ENCODE data around the gene HPN. TPM values are rescaled to one million over a fixed set of nuclear protein-coding genes. Genes with fewer than 3 reads are reported as not detected.

The HPN gene
- total RNA-seq, 1 donor from 2014 or later = 2.0 TPM

DNA sequence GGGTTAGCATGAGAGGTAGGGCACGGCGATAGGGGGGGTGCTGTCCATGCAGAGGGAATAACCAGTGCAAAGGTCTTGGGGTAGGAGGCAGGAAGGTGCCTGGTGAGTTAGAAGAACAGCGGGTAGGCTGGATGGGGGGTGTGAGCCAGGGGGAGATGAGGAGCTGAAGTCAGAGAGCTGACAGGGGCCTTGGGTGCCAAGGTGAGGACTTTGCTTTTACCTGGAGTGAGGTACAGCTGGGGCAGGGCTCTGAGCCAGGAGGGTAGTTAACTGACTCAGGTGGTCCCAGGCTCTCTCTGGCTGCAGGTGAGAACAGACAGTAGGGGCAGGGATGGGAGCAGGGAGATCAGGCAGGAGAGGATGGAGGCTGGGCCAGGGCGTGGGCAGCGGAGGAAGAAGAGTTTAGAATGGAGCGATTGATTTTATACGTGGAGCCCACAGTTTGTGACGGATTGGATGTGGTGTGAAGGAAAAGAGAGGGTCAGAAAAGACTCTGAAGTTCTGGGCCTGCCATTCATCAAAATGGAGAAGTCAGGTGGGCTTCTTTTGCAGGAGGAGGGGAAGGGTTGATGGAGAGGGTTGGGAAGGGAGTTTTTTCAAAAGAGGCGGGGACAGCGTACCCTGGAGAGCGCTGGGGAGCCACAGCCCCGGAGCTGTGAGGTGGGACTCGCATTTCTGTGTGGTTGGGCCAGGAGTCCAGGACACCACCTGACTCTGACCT, 42.6 kb upstream of the HPN start:
- TF ChIP-seq, protein P1, sequence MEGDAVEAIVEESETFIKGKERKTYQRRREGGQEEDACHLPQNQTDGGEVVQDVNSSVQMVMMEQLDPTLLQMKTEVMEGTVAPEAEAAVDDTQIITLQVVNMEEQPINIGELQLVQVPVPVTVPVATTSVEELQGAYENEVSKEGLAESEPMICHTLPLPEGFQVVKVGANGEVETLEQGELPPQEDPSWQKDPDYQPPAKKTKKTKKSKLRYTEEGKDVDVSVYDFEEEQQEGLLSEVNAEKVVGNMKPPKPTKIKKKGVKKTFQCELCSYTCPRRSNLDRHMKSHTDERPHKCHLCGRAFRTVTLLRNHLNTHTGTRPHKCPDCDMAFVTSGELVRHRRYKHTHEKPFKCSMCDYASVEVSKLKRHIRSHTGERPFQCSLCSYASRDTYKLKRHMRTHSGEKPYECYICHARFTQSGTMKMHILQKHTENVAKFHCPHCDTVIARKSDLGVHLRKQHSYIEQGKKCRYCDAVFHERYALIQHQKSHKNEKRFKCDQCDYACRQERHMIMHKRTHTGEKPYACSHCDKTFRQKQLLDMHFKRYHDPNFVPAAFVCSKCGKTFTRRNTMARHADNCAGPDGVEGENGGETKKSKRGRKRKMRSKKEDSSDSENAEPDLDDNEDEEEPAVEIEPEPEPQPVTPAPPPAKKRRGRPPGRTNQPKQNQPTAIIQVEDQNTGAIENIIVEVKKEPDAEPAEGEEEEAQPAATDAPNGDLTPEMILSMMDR (conservative IDR thresholded peaks at IDR 0.05; ENCODE audit: low read depth, low read length) = no peak
- H3K4me3 ChIP-seq (ENCODE audit: low read depth, low read length) = peak overlapping the region; percentile 84
- no peak for DNase-seq (ENCODE audit: low read depth)

GRCh38 chr19:34999498-35000337, 41.8 kb upstream of the HPN start, which contains the start of gene GRAMD1A:
GRAMD1A (plus strand) TSS chr19:35000323; CDS start chr19:35000479, 156 bp downstream.
- peak; percentile 58 for DNase-seq (ENCODE audit: low read depth)
- TF ChIP-seq, protein P1 (conservative IDR thresholded peaks at IDR 0.05; ENCODE audit: low read depth, low read length) = no peak
- H3K4me3 ChIP-seq (ENCODE audit: low read depth, low read length) = peak within 1 kb of the TSS; percentile 84

- TF ChIP-seq, protein P1 (conservative IDR thresholded peaks at IDR 0.05; ENCODE audit: low read depth, low read length) = no peak
- H3K4me3 ChIP-seq (ENCODE audit: low read depth, low read length) = peak overlapping the region; percentile 84
- no peak for DNase-seq (ENCODE audit: low read depth)
These were observed 41.2 kb upstream of the HPN start for GRCh38 chr19:35000338-35000646.

DNA sequence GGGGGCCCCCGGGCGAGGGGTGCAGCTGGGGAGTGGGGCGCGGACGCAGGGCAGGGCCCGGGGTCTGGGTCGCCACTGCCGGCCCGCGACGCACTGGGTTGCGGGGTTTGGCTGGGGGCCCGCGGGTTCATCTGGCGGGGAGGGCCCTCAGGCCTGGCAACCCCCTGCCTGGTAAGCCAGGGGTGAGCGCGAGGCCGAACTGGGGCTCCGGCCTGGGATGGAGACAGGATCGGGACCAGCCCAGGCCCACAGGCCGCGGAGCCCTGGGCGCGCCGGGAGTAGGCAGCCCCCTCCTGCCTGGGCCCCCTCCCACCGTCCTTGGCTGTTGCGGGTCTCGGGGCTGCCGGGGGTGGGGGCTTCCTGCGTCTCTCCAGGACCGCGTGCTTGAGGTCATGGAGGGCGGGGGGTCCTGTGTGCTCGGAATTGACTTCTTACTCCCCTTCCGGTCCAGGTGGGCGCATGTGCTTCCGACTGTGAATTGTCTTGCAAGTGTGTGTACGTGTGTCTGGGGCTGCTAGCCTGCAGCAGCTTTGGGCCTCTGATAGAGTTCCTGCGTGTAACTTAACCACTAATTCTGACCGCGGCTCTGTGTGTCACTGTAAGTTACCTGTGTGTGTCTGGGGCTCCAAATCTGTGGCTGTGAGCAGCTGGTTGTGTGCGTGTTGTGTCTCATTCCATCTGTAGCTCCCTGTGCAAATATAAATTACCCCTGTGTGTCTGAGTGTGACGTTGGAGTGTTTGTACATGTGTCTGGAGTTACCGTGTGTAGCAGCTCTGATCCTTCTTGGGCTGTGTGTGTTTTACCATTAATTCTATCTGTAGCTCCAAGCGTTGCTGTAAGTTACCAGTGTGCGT, 40.6 kb upstream of the HPN start:
- no peak for DNase-seq (ENCODE audit: low read depth)
- peak overlapping the region; percentile 84 for H3K4me3 ChIP-seq (ENCODE audit: low read depth, low read length)
- TF ChIP-seq, protein P1 (conservative IDR thresholded peaks at IDR 0.05; ENCODE audit: low read depth, low read length) = no peak

DNA sequence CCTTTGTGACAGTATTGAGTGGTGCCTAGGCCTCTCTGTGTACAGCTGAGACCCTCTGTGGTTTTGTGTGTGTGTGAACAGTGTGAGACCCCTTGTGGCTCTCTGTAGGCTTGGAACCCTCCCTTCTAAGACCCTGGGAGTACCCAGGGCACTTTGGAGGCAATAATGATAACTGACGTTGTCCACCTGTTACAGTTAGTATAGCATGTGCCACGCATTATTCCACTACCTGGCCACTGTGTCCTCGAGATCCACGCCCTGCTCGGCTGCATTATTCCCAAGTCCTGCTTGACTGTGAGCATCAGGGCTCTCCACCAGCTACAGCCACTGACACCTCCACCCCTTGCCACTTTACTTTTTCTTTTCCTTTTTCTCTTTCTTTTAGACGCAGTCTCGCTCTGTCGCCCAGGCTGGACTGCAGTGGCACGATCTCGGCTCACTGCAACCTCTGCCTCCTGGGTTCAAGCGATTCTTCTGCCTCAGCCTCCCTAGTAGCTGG, 39.4 kb upstream of the HPN start:
- DNase-seq (ENCODE audit: low read depth) = no peak
- TF ChIP-seq, protein P1 (conservative IDR thresholded peaks at IDR 0.05; ENCODE audit: low read depth, low read length) = no peak
- H3K4me3 ChIP-seq (ENCODE audit: low read depth, low read length) = no peak overlapping the region

GRCh38 chr19:35004517-35005255, 36.8 kb upstream of the HPN start:
- TF ChIP-seq, protein P1 (conservative IDR thresholded peaks at IDR 0.05; ENCODE audit: low read depth, low read length) = no peak
- DNase-seq (ENCODE audit: low read depth) = no peak
- H3K4me3 ChIP-seq (ENCODE audit: low read depth, low read length) = no peak overlapping the region

All from epithelial cell of proximal tubule (primary cell).